AG04450 (cell line): ENCODE measurements around the gene OGFRL1. TPM values are rescaled to one million over a fixed set of nuclear protein-coding genes. Genes with fewer than 3 reads are reported as not detected.

Experiments used
- CTCF ChIA-PET: fragments of 300-600, 350-600 bp; formaldehyde crosslinking; extraction: SDS; loops from one replicate; lab custom pipeline; 2022; ENCODE audit warnings: antibody characterized with exemption, inconsistent platforms; lab: Charles Lee
- POLR2A ChIA-PET: fragments of 350-600 bp; formaldehyde crosslinking; extraction: SDS; loops from one replicate; lab custom pipeline; 2021; ENCODE audit warnings: antibody characterized with exemption, inconsistent platforms; lab: Yijun Ruan, JAX
- DNase-seq: peaks from one replicate; pipeline ENCODE4 v3.0.0-alpha.2; 2011; ENCODE audit warnings: low read depth, low spot score
- H3K27ac ChIP-seq: one replicate; pipeline ENCODE4 v1.5.1; 2012; ENCODE audit warnings: low read depth, low read length, control low read depth
- H3K27me3 ChIP-seq: one replicate; pipeline ENCODE4 v1.6.0; 2012; ENCODE audit warnings: low read length; ENCODE audit not compliant: control insufficient read depth, insufficient read depth
- H3K4me3 ChIP-seq: 2 replicates; pipeline ENCODE4 v1.5.1; 2011; ENCODE audit warnings: mild to moderate bottlenecking, low read depth, low read length, control low read depth
- H3K9me3 ChIP-seq: 2 replicates; pipeline ENCODE4 v1.5.1; 2012; ENCODE audit warnings: low read length; ENCODE audit not compliant: control insufficient read depth, insufficient read depth
- CTCF ChIP-seq: IDR thresholded peaks from 2 replicates; pipeline ENCODE4 v1.5.1; 2011; ENCODE audit warnings: low read depth, low read length, control low read depth, inconsistent platforms
- polyA plus RNA-seq: library from polyadenylated mRNA; depleted of rRNA; stranded (reverse); fragments of >200 nt; gene quantifications from 2 replicates; pipeline ENCODE4 v1.2.3, GENCODE V29; 2011

OGFRL1 gene
- polyA plus RNA-seq, 1 experiment, result 16.6 TPM

- H3K27me3 ChIP-seq, result no peaks in the 10 kb centered on the region
These were observed 46.2 kb downstream of the OGFRL1 start for GRCh38 chr6:71334768-71335167.

GRCh38 chr6:71335544-71335943 is 46.9 kb downstream of the OGFRL1 start:
- no peak for DNase-seq
- Histone ChIP-seq H3K27me3 (no peaks in the 10 kb centered on the region), H3K4me3 (no peak overlapping the region), H3K9me3 (no peaks in the 10 kb centered on the region), H3K27ac (no peak overlapping the region)
- ChIA-PET CTCF (interaction anchor here (1.0 kb wide), 1 partner anchor 13 kb away, joined by 3 read pairs; no protein-coding TSS in a partner anchor), POLR2A (no interaction called here)
- TF ChIP-seq CTCF, result no peak

More at GRCh38 chr6:71334768-71335167, 46.2 kb downstream of the OGFRL1 start:
- no peaks in the 10 kb centered on the region for H3K9me3 ChIP-seq
- no peak for TF ChIP-seq CTCF
- ChIA-PET POLR2A (no interaction called here), CTCF (no interaction called here)
- H3K4me3 ChIP-seq, result no peak overlapping the region
- no peak overlapping the region for H3K27ac ChIP-seq
- no peak for DNase-seq

GRCh38 chr6:71336901-71337300 is 48.3 kb downstream of the OGFRL1 start:
- Histone ChIP-seq H3K27ac (no peak overlapping the region), H3K27me3 (no peaks in the 10 kb centered on the region), H3K9me3 (no peaks in the 10 kb centered on the region), H3K4me3 (no peak overlapping the region)
- no peak for DNase-seq
- no peak for TF ChIP-seq CTCF
- CTCF ChIA-PET, result interaction anchor here (1.1 to 1.2 kb wide), 2 partner anchors 147 to 197 kb away, joined by 3 to 4 read pairs; no protein-coding TSS in a partner anchor
- POLR2A ChIA-PET, result no interaction called here

- Histone ChIP-seq H3K27ac (no peak overlapping the region), H3K9me3 (no peaks in the 10 kb centered on the region), H3K27me3 (no peaks in the 10 kb centered on the region), H3K4me3 (no peak overlapping the region)
- ChIA-PET POLR2A (no interaction called here), CTCF (interaction anchor here (0.7 kb wide), 1 partner anchor 296 kb away, joined by 3 read pairs; no protein-coding TSS in a partner anchor)
- DNase-seq, result no peak
- no peak for TF ChIP-seq CTCF
These were observed 50.1 kb downstream of the OGFRL1 start for GRCh38 chr6:71338540-71339316.

GRCh38 chr6:71342772-71343171 is 54.2 kb downstream of the OGFRL1 start:
- CTCF ChIA-PET, result interaction anchor here (2.2 kb wide), 1 partner anchor 152 kb away, joined by 19 read pairs; no protein-coding TSS in a partner anchor
- no peaks in the 10 kb centered on the region for H3K9me3 ChIP-seq
- TF ChIP-seq CTCF, result no peak
- no peak overlapping the region for H3K4me3 ChIP-seq
- no peak for DNase-seq
- POLR2A ChIA-PET, result no interaction called here
- no peaks in the 10 kb centered on the region for H3K27me3 ChIP-seq
- H3K27ac ChIP-seq, result no peak overlapping the region
